Measurements from ENCODE around the gene CLCN4. TPM values are rescaled to one million over a fixed set of nuclear protein-coding genes. Genes with fewer than 3 reads are reported as not detected.

The CLCN4 gene
- total and polyA plus RNA-seq, 8 donors, result 0.35 to 22.3 (median 2.7) TPM; not detected in 1

- Histone ChIP-seq H3K9me3 (no peaks in the 10 kb centered on the region), H3K27ac (peak overlapping the region in 2 of 5 donors; percentile 31 to 57), H3K4me3 (no peak overlapping the region), H3K4me1 (peaks cover 0 to 21% (median 12%) of the 10 kb centered on the region in 4 donors), H3K27me3 (peaks cover 0 to 8% (median 0%) of the 10 kb centered on the region in 3 donors), H3K36me3 (no peaks in the 10 kb centered on the region)
- intact Hi-C loops (cut with DNase I; ENCODE audit: low total_unique reads), result no loop called here
- WGBS, 5 donors, result 62 to 77% (median 72%) methylated on average over 7 of the region's 7 CpGs
- no peak for DNase-seq
- TF ChIP-seq EP300 (IDR thresholded peaks at IDR 0.05) (no peak), POLR2A (IDR thresholded peaks at IDR 0.05) (no peak), POLR2AphosphoS5 (IDR thresholded peaks at IDR 0.05) (no peak), CTCF (IDR thresholded peaks at IDR 0.05) (no peak)
Observed at GRCh38 chrX:10174810-10175209, 18.0 kb downstream of the CLCN4 start.

- peaks cover 0 to 8% (median 0%) of the 10 kb centered on the region in 3 donors for H3K27me3 ChIP-seq
- no peak for DNase-seq
- H3K27ac ChIP-seq, result peak overlapping the region in 2 of 5 donors; percentile 31 to 57
- H3K36me3 ChIP-seq, result no peaks in the 10 kb centered on the region
- TF ChIP-seq POLR2AphosphoS5 (IDR thresholded peaks at IDR 0.05), result no peak
- no peak for TF ChIP-seq POLR2A (IDR thresholded peaks at IDR 0.05)
- TF ChIP-seq CTCF (IDR thresholded peaks at IDR 0.05), result no peak
- no peaks in the 10 kb centered on the region for H3K9me3 ChIP-seq
- intact Hi-C loops (cut with DNase I; ENCODE audit: low total_unique reads), result no loop called here
- WGBS, 5 donors, result 66 to 86% (median 77%) methylated on average over 8 of the region's 8 CpGs
- no peak overlapping the region for H3K4me3 ChIP-seq
- H3K4me1 ChIP-seq, result peaks cover 0 to 21% (median 12%) of the 10 kb centered on the region in 4 donors
Observed at GRCh38 chrX:10175319-10175871, 18.6 kb downstream of the CLCN4 start.

- intact Hi-C loops (cut with DNase I; ENCODE audit: low total_unique reads), result no loop called here
- no peaks in the 10 kb centered on the region for H3K36me3 ChIP-seq
- H3K9me3 ChIP-seq, result no peaks in the 10 kb centered on the region
- DNase-seq, result peak in 1 of 2 donors; percentile 39
- peaks cover 0 to 8% (median 0%) of the 10 kb centered on the region in 3 donors for H3K27me3 ChIP-seq
- TF ChIP-seq EP300 (IDR thresholded peaks at IDR 0.05), result no peak
- TF ChIP-seq POLR2AphosphoS5 (IDR thresholded peaks at IDR 0.05), result no peak
- no peak for TF ChIP-seq POLR2A (IDR thresholded peaks at IDR 0.05)
- no peak for TF ChIP-seq CTCF (IDR thresholded peaks at IDR 0.05)
- peak overlapping the region; percentile 41 to 73 (median 57) for H3K27ac ChIP-seq
- H3K4me1 ChIP-seq, result peaks cover 0 to 21% (median 12%) of the 10 kb centered on the region in 4 donors
- WGBS, 5 donors, result 28 to 49% (median 49%) methylated on average over 14 to 16 of the region's 16 CpGs
- H3K4me3 ChIP-seq, result no peak overlapping the region
Observed at GRCh38 chrX:10176121-10177003, 19.6 kb downstream of the CLCN4 start.

GRCh38 chrX:10177004-10177396, 20.2 kb downstream of the CLCN4 start:
- no peak for DNase-seq
- intact Hi-C loops (cut with DNase I; ENCODE audit: low total_unique reads), result no loop called here
- TF ChIP-seq CTCF (IDR thresholded peaks at IDR 0.05), result no peak
- TF ChIP-seq POLR2A (IDR thresholded peaks at IDR 0.05), result no peak
- no peak for TF ChIP-seq POLR2AphosphoS5 (IDR thresholded peaks at IDR 0.05)
- TF ChIP-seq EP300 (IDR thresholded peaks at IDR 0.05), result no peak
- Histone ChIP-seq H3K36me3 (no peaks in the 10 kb centered on the region), H3K4me1 (peaks cover 0 to 21% (median 12%) of the 10 kb centered on the region in 4 donors), H3K4me3 (no peak overlapping the region), H3K27ac (peak overlapping the region in 4 of 5 donors; percentile 45 to 73 (median 58)), H3K27me3 (peaks cover 0 to 8% (median 0%) of the 10 kb centered on the region in 3 donors), H3K9me3 (no peaks in the 10 kb centered on the region)
- WGBS, 5 donors, result 74 to 89% (median 83%) methylated on average over 7 of the region's 7 CpGs

All from stomach (tissue), 9 donors.